ENCODE results near the gene SCARB2. TPM values are rescaled to one million over a fixed set of nuclear protein-coding genes. Genes with fewer than 3 reads are reported as not detected.

SCARB2 gene
- total RNA-seq, 1 donor from 2014 or later: 98.3 TPM

DNA sequence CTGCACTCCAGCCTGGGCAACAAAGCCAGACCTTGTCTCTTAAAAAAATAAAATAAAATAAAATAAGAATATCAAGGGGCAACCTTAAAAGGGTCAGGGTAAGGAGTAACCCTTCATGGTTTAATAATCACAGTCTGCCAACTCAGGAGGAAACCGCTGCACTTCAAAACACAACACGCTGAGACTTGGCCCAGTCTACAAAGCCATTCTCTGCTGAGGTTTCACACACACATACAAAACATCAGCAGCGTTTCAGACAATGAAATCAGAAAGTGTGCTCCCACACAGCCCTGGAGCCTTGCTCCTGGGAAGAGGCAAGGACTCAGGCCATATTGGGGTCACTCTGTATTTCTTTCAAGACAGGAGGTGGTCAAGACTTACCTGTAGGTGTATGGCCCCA lies 18.3 kb downstream of the SCARB2 start:
- peaks cover 42% of the 10 kb centered on the region for H3K36me3 Mint-ChIP-seq (ENCODE audit: insufficient read depth)
- no peak for DNase-seq (ENCODE audit: low spot score, unreplicated experiment)

DNA sequence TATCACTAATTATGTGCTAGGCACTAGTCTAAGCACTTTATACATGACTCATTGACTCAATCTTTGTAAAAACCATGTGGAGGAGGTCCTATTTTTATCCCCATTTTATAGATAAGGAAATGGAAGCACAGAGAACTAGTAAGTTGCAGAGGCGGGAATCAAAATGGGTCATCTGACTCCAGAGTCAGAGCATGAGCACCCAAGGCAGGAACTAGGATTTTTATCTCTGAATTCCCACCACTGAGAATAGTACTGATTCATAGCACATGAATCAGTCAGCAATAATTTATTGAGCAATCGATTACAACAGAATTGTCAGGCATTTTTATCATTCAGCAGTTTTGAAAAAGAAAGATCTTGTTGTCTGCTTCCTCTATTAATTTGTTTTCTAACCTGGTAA lies 19.3 kb downstream of the SCARB2 start:
- TF ChIP-seq, protein P1, sequence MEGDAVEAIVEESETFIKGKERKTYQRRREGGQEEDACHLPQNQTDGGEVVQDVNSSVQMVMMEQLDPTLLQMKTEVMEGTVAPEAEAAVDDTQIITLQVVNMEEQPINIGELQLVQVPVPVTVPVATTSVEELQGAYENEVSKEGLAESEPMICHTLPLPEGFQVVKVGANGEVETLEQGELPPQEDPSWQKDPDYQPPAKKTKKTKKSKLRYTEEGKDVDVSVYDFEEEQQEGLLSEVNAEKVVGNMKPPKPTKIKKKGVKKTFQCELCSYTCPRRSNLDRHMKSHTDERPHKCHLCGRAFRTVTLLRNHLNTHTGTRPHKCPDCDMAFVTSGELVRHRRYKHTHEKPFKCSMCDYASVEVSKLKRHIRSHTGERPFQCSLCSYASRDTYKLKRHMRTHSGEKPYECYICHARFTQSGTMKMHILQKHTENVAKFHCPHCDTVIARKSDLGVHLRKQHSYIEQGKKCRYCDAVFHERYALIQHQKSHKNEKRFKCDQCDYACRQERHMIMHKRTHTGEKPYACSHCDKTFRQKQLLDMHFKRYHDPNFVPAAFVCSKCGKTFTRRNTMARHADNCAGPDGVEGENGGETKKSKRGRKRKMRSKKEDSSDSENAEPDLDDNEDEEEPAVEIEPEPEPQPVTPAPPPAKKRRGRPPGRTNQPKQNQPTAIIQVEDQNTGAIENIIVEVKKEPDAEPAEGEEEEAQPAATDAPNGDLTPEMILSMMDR (IDR thresholded peaks at IDR 0.05; ENCODE audit: unreplicated experiment): no peak
- Mint-ChIP-seq H3K4me3 (ENCODE audit: low read depth) (no peak overlapping the region), H3K9me3 (ENCODE audit: low read depth) (peaks cover 6% of the 10 kb centered on the region), H3K27ac (no peak overlapping the region), H3K36me3 (ENCODE audit: insufficient read depth) (peaks cover 45% of the 10 kb centered on the region), H3K4me1 (ENCODE audit: low read depth) (peaks cover 29% of the 10 kb centered on the region), H3K27me3 (no peaks in the 10 kb centered on the region)
- DNase-seq (ENCODE audit: low spot score, unreplicated experiment): no peak

More for the DNA sequence above, 18.3 kb downstream of the SCARB2 start:
- H3K27ac Mint-ChIP-seq: no peak overlapping the region
- H3K27me3 Mint-ChIP-seq: no peaks in the 10 kb centered on the region
- no peak overlapping the region for H3K4me3 Mint-ChIP-seq (ENCODE audit: low read depth)
- TF ChIP-seq, protein P1 (IDR thresholded peaks at IDR 0.05; ENCODE audit: unreplicated experiment): no peak
- H3K9me3 Mint-ChIP-seq (ENCODE audit: low read depth): peaks cover 6% of the 10 kb centered on the region
- H3K4me1 Mint-ChIP-seq (ENCODE audit: low read depth): peaks cover 29% of the 10 kb centered on the region

DNA sequence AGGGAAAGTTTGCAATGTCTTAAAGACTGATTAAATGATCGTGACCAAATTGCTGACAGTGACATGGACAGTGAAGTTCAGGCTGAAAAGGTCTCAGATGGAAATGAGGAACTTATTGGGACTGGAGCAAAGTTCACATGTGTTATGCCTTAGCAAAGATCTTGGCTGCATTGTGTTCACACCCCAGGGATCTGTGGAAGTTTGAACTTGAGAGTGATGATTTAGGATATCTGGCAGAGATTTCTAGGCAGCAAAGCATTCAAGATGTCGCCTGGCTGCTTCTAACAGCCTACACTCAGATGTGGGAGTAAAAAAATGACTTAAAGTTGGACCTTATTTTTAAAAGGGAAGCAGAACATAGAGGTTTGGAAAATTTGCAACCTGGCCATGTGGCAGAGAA lies 21.4 kb downstream of the SCARB2 start:
- TF ChIP-seq, protein P1 (IDR thresholded peaks at IDR 0.05; ENCODE audit: unreplicated experiment): no peak
- Mint-ChIP-seq H3K36me3 (ENCODE audit: insufficient read depth) (peaks cover 41% of the 10 kb centered on the region), H3K27me3 (no peaks in the 10 kb centered on the region), H3K4me1 (ENCODE audit: low read depth) (peaks cover 19% of the 10 kb centered on the region), H3K4me3 (ENCODE audit: low read depth) (no peak overlapping the region), H3K9me3 (ENCODE audit: low read depth) (peaks cover 6% of the 10 kb centered on the region), H3K27ac (no peak overlapping the region)
- DNase-seq (ENCODE audit: low spot score, unreplicated experiment): no peak

DNA sequence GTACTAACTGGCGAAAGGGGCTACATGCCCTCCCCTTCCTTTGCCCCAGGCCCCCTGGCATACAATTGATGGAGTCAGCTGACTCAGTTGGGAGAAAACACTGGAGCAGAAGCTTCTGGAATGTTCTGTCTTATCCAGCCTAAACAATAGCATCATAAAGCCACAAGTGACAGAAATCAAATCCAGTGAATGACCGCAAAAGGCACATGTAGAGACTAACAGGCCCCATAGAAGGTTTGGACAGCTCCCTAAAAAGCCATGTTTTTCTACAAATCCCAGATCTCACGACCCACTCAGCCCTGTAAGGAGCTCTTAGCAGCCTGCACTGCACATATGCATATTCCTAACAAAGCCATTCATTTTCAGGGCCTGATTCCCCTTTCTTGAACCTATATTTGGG lies 25.1 kb downstream of the SCARB2 start:
- DNase-seq (ENCODE audit: low spot score, unreplicated experiment): no peak
- Mint-ChIP-seq H3K4me1 (ENCODE audit: low read depth) (peaks cover 23% of the 10 kb centered on the region), H3K36me3 (ENCODE audit: insufficient read depth) (peaks cover 31% of the 10 kb centered on the region), H3K27me3 (no peaks in the 10 kb centered on the region), H3K4me3 (ENCODE audit: low read depth) (no peak overlapping the region), H3K9me3 (ENCODE audit: low read depth) (peaks cover 6% of the 10 kb centered on the region), H3K27ac (no peak overlapping the region)
- TF ChIP-seq, protein P1 (IDR thresholded peaks at IDR 0.05; ENCODE audit: unreplicated experiment): no peak

DNA sequence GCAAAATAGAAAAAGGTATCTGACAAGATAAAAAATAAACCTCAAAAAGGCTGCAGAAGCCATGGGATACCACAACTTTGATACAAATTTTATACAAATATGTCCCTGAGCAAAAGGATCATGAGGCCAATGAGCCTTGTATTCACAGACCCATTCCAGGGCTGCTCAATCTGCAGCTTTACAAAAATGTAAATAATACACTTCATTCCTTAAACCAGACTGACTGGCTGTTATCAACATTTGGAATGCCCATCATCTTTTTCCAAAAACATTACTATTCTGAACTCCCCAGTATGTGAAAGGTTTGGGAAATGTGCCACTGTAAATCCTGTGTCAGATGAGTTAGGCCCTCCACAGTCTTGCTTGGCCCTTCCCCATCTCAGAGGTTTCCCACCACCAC lies 25.5 kb downstream of the SCARB2 start:
- peaks cover 27% of the 10 kb centered on the region for H3K36me3 Mint-ChIP-seq (ENCODE audit: insufficient read depth)
- H3K4me3 Mint-ChIP-seq (ENCODE audit: low read depth): no peak overlapping the region
- no peak overlapping the region for H3K27ac Mint-ChIP-seq
- DNase-seq (ENCODE audit: low spot score, unreplicated experiment): no peak
- peaks cover 6% of the 10 kb centered on the region for H3K9me3 Mint-ChIP-seq (ENCODE audit: low read depth)
- TF ChIP-seq, protein P1 (IDR thresholded peaks at IDR 0.05; ENCODE audit: unreplicated experiment): no peak
- no peaks in the 10 kb centered on the region for H3K27me3 Mint-ChIP-seq
- peaks cover 23% of the 10 kb centered on the region for H3K4me1 Mint-ChIP-seq (ENCODE audit: low read depth)

Data from progenitor cell of endocrine pancreas (in vitro differentiated cells).